H1 (cell line): ENCODE results near the gene SEC62. TPM values are rescaled to one million over a fixed set of nuclear protein-coding genes. Genes with fewer than 3 reads are reported as not detected.

ENCODE experiments used
- BRCA1 ChIP-seq: IDR thresholded peaks from 2 replicates; pipeline ENCODE4 v1.6.1; 2012; ENCODE audit warnings: low read depth, low read length, improper control_type of control experiment
- CBX5 ChIP-seq: fragments of 300-800, 300-1000 bp; sonication (generic); IDR thresholded peaks from 2 replicates; pipeline ENCODE4 v1.7.1; 2016; ENCODE audit warnings: antibody characterized with exemption, low read length, low read depth
- CBX8 ChIP-seq: fragments of 300-800, 300-1000 bp; sonication (generic); IDR thresholded peaks from 2 replicates; pipeline ENCODE4 v1.7.1; 2016; ENCODE audit warnings: low read depth, low read length, borderline replicate concordance
- CHD7 ChIP-seq: fragments of 300-600 bp; sonication (generic); IDR thresholded peaks from 2 replicates; pipeline ENCODE4 v1.7.1; 2012; ENCODE audit warnings: low read length, moderate library complexity, mild to moderate bottlenecking, inconsistent platforms; ENCODE audit not compliant: insufficient replicate concordance
- KDM5A ChIP-seq: fragments of 200-600 bp; IDR thresholded peaks from 2 replicates; pipeline ENCODE4 v1.7.1; 2012; ENCODE audit warnings: mild to moderate bottlenecking, low read length, inconsistent platforms, mixed read lengths
- NANOG ChIP-seq: IDR thresholded peaks from 2 replicates; pipeline ENCODE4 v1.6.1; 2011; ENCODE audit warnings: low read length, low read depth, mild to moderate bottlenecking, inconsistent platforms; ENCODE audit not compliant: insufficient read depth, poor library complexity, severe bottlenecking
- POU5F1 ChIP-seq: IDR thresholded peaks from 2 replicates; pipeline ENCODE4 v1.6.1; 2011; ENCODE audit warnings: low read depth, mild to moderate bottlenecking, low read length, moderate library complexity
- RFX5 ChIP-seq: IDR thresholded peaks from 2 replicates; pipeline ENCODE4 v1.6.1; 2011; ENCODE audit warnings: low read depth, low read length, improper control_type of control experiment, borderline replicate concordance
- SAP30 ChIP-seq: fragments of 300-600 bp; sonication (generic); IDR thresholded peaks from 2 replicates; pipeline ENCODE4 v1.7.1; 2012; ENCODE audit warnings: low read length, moderate library complexity, mild to moderate bottlenecking, inconsistent platforms; ENCODE audit not compliant: insufficient read depth, insufficient replicate concordance
- SP4 ChIP-seq: IDR thresholded peaks from 2 replicates; pipeline ENCODE4 v1.6.1; 2012; ENCODE audit warnings: low read length, inconsistent platforms
- TAF1 ChIP-seq: IDR thresholded peaks from 2 replicates; pipeline ENCODE4 v1.6.1; 2011; ENCODE audit warnings: mild to moderate bottlenecking, low read depth, low read length
- TCF12 ChIP-seq: IDR thresholded peaks from 2 replicates; pipeline ENCODE4 v1.6.1; 2011; ENCODE audit warnings: low read depth, mild to moderate bottlenecking, low read length
- polyA plus RNA-seq, 7 experiments: library from polyadenylated mRNA; depleted of rRNA in 3 of 7; stranded (reverse) in 5 of 7; unstranded in 2 of 7; fragments of >200 nt in 5 of 7; fragments of 200-250 nt in 2 of 7; gene quantifications; 1 replicate in 5 of 7; 2 replicates in 1 of 7; 4 replicates in 1 of 7; pipeline versions ENCODE4 v1.2.1 to v1.2.3, GENCODE V29; 2011 to 2013; ENCODE audit warnings: missing spikeins in 2 of 7, mixed read lengths in 2 of 7
- total RNA-seq: library from RNA; stranded (reverse); fragmentation: NEBNext Ultra II Directional; extraction: Animal tissue kit (Norgen Biotek cat#: 25700); gene quantifications from 2 replicates; pipeline ENCODE4 v1.2.1, GENCODE V29; 2021

Gene SEC62
- total and polyA plus RNA-seq, 2 of the 8 experiments (the other 6 are each of a cell fraction or from before 2014, with no cell fraction given): 67.8 to 113 TPM

- TF ChIP-seq CHD7 (no peak), KDM5A (no peak), BRCA1 (no peak), SP4 (no peak), CBX8 (no peak), TAF1 (no peak), CBX5 (no peak), TCF12 (no peak), RFX5 (no peak), SAP30 (no peak), NANOG (no peak), POU5F1 (no peak)
These were observed 26.2 kb downstream of the SEC62 start (continued) for GRCh38 chr3:169992781-169993180.
